Osteocyte (in vitro differentiated cells): ENCODE measurements around the gene GPR142. TPM values are rescaled to one million over a fixed set of nuclear protein-coding genes. Genes with fewer than 3 reads are reported as not detected.

Experiments used
- DNase-seq: peaks from one replicate; pipeline ENCODE4 v3.0.0; 2021; ENCODE audit warnings: mixed read lengths; ENCODE audit not compliant: unreplicated experiment; ENCODE audit errors: extremely low spot score
- H3K27ac Mint-ChIP-seq: one replicate; pipeline ENCODE4 v1.8.0; 2021; ENCODE audit warnings: mild to moderate bottlenecking, mixed read lengths; ENCODE audit not compliant: unreplicated experiment
- H3K27me3 Mint-ChIP-seq: one replicate; pipeline ENCODE4 v1.8.0; 2021; ENCODE audit warnings: mixed read lengths; ENCODE audit not compliant: unreplicated experiment
- H3K36me3 Mint-ChIP-seq: one replicate; pipeline ENCODE4 v1.8.0; 2021; ENCODE audit warnings: mixed read lengths; ENCODE audit not compliant: unreplicated experiment
- H3K4me1 Mint-ChIP-seq: one replicate; pipeline ENCODE4 v1.8.0; 2021; ENCODE audit warnings: mixed read lengths; ENCODE audit not compliant: unreplicated experiment
- H3K4me3 Mint-ChIP-seq: one replicate; pipeline ENCODE4 v1.8.0; 2021; ENCODE audit warnings: mild to moderate bottlenecking, moderate library complexity, mixed read lengths; ENCODE audit not compliant: unreplicated experiment
- H3K9me3 Mint-ChIP-seq: one replicate; pipeline ENCODE4 v1.8.0; 2021; ENCODE audit warnings: mixed read lengths; ENCODE audit not compliant: unreplicated experiment
- total RNA-seq: library from RNA; stranded (reverse); gene quantifications from 2 replicates; pipeline ENCODE4 v1.2.1, GENCODE V29; 2021
- TF ChIP-seq, protein P1 (sequence below): fragments of 200-600 bp; sonication (generic); IDR thresholded peaks from 2 replicates; pipeline ENCODE4 v1.5.0; 2021; ENCODE audit warnings: antibody characterized with exemption, mild to moderate bottlenecking, moderate library complexity

GPR142 gene
- total RNA-seq, 1 donor from 2014 or later, result not detected

DNA sequence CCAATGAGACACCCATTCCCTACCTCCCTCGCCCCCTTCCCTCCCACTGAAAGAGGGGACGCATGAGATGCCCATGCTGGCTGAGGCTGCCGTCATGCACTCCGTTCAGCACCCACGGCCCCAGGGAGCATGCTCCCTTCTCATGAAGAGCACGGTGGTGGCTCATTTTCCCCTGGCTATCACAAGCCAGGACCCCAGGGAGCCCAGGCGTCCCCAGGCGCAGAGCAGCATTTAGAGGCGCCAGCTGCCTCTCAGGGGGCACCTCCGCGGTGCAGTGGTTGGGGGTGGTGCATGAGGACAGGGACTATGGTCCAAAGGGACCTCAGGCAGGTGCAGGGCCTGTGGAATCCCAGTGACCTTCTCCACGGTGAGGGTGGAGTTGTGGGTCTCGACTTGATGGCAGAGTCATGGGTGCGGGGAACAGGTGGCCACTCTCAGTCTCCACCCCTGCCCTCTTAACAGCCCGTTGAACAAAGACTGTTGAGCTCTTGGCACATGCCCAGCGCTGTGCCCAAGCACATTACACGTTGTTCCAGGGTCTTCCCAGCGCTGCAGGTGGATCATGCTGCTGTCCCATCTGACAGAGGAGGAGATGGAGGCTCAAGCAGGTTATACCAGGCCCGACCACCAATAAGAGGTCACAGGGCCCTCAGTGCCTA is 27.6 kb upstream of the GPR142 start:
- H3K27ac Mint-ChIP-seq, result no peak overlapping the region
- H3K27me3 Mint-ChIP-seq, result peaks cover 11% of the 10 kb centered on the region
- H3K9me3 Mint-ChIP-seq, result no peaks in the 10 kb centered on the region
- H3K4me1 Mint-ChIP-seq, result no peaks in the 10 kb centered on the region
- H3K4me3 Mint-ChIP-seq, result no peak overlapping the region
- TF ChIP-seq, protein P1, sequence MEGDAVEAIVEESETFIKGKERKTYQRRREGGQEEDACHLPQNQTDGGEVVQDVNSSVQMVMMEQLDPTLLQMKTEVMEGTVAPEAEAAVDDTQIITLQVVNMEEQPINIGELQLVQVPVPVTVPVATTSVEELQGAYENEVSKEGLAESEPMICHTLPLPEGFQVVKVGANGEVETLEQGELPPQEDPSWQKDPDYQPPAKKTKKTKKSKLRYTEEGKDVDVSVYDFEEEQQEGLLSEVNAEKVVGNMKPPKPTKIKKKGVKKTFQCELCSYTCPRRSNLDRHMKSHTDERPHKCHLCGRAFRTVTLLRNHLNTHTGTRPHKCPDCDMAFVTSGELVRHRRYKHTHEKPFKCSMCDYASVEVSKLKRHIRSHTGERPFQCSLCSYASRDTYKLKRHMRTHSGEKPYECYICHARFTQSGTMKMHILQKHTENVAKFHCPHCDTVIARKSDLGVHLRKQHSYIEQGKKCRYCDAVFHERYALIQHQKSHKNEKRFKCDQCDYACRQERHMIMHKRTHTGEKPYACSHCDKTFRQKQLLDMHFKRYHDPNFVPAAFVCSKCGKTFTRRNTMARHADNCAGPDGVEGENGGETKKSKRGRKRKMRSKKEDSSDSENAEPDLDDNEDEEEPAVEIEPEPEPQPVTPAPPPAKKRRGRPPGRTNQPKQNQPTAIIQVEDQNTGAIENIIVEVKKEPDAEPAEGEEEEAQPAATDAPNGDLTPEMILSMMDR, result no peak
- DNase-seq, result no peak
- H3K36me3 Mint-ChIP-seq, result no peaks in the 10 kb centered on the region

DNA sequence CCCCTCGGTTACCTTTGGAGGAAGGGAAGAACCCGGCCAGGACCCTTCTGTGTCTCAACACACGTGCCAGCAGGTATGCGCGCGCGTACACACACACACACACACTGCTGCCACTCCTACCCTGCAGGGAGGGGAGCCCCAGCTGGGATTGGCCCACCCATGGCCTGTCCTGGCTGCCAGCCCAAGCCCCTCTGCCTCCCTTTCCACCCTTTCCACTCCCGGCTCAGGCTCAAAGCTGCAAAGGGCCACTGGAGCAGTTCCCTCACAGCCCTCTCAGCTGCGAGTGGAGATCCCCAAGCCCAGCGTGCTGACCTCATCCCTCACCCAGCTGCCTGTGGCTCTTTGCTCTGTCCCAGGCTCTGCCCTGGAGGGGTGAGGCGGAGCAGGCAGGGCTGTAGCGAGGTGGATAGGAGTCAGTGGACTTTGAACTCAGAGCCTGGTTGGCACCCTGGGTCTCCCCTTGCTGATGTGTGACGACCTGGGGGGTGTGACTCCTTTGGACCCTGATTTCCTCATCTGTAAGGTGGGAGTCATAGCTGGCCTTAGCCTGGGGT is 26.8 kb upstream of the GPR142 start:
- H3K27me3 Mint-ChIP-seq, result peaks cover 11% of the 10 kb centered on the region
- TF ChIP-seq, protein P1, result no peak
- no peaks in the 10 kb centered on the region for H3K4me1 Mint-ChIP-seq
- H3K9me3 Mint-ChIP-seq, result no peaks in the 10 kb centered on the region
- H3K36me3 Mint-ChIP-seq, result no peaks in the 10 kb centered on the region
- no peak for DNase-seq
- H3K4me3 Mint-ChIP-seq, result no peak overlapping the region
- H3K27ac Mint-ChIP-seq, result no peak overlapping the region

DNA sequence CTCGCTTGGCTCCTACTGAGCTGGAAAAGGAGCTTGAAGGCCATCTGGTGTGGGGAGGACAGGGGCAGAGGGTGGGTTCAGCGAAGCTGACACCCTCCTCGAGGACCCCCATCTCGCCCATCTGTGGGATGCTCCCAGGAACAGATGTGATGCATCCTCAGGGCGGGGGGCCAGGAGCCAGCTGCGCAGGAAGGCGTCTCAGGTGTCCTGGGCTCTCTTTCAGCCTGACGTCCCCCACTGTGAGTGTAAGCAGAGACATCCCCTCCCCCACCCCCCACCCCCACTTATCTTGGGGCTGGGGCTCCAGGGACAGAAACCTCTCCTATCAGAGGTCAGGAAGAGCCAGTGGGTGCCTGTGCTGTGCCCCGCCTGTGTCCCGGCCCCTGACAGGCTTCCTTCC is 25.1 kb upstream of the GPR142 start:
- Mint-ChIP-seq H3K4me3 (no peak overlapping the region), H3K27me3 (peaks cover 9% of the 10 kb centered on the region), H3K36me3 (no peaks in the 10 kb centered on the region), H3K27ac (no peak overlapping the region), H3K9me3 (no peaks in the 10 kb centered on the region), H3K4me1 (no peaks in the 10 kb centered on the region)
- no peak for DNase-seq
- TF ChIP-seq, protein P1, result no peak

DNA sequence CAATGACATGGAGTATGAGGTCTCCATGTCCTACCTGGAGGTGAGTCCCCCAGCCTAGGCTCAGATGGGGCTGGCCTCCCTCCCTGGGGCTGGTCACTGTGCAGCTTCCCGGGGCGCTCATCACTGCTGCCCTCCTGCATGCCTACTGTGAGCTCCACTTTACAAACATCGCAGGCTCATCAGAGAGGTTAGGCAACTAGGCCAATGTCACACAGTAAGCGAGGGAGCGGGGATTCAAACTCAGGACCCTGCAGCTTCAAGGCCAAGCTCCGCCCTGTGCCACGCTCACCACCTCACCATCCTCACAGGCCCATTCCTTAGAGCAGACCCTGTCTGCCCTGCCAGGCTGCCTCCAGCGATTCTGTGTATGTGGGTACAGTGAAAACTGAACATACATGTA is 24.2 kb upstream of the GPR142 start:
- Mint-ChIP-seq H3K4me3 (no peak overlapping the region), H3K36me3 (no peaks in the 10 kb centered on the region), H3K27ac (no peak overlapping the region), H3K4me1 (no peaks in the 10 kb centered on the region), H3K9me3 (no peaks in the 10 kb centered on the region), H3K27me3 (peaks cover 7% of the 10 kb centered on the region)
- TF ChIP-seq, protein P1, result no peak
- DNase-seq, result no peak

DNA sequence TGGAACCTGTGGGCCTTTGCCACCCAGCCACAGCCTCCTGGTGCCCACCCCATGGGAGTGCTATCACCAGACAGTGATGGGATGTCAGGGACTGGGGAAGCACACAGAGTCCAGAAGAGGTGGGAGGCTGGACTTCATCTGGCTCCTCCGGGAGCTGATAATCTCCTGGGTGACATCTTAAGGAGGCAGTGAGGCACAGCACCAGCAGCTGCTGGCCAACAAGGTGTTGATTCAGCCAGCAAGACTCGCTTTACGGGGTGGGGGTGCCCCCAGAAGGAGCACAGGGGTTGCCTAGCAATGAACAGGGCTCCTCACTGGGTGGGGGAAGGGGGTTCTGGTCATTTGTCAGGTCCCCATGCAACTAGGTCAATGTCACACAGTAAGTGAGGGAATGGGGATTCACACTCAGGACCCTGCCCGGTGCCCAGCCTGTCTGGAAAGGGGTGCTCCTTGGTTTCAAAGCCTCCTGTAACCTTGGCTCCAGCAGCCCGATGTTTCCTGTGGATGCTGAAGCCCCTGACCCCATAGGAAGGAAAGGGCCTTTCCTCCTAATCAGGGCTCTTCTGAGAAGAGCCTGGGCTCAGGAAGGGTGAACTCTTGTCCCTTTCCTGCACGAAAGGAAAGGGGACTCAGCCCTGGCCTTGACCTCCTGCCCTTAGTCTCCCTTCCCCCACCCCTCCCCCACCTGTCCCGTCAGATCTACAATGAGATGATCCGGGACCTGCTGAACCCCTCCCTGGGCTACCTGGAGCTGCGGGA is 23.6 kb upstream of the GPR142 start:
- Mint-ChIP-seq H3K27me3 (peaks cover 7% of the 10 kb centered on the region), H3K27ac (no peak overlapping the region), H3K4me1 (no peaks in the 10 kb centered on the region), H3K9me3 (no peaks in the 10 kb centered on the region), H3K4me3 (no peak overlapping the region), H3K36me3 (no peaks in the 10 kb centered on the region)
- no peak for DNase-seq
- TF ChIP-seq, protein P1, result no peak
